ENCODE results near the gene DAPK2. TPM values are rescaled to one million over a fixed set of nuclear protein-coding genes. Genes with fewer than 3 reads are reported as not detected.

Gene DAPK2
- total RNA-seq, 4 donors from 2014 or later: 15.5 to 112 (median 57.5) TPM

- TF ChIP-seq CTCF (IDR thresholded peaks at IDR 0.05; ENCODE audit: low read depth): no peak
These were observed 158.7 kb downstream of the DAPK2 start for GRCh38 chr15:63887630-63888029.

GRCh38 chr15:63884953-63885352 lies 161.3 kb downstream of the DAPK2 start:
- no peak for TF ChIP-seq CTCF (IDR thresholded peaks at IDR 0.05; ENCODE audit: low read depth)

GRCh38 chr15:63881431-63881830 lies 164.9 kb downstream of the DAPK2 start:
- TF ChIP-seq CTCF (IDR thresholded peaks at IDR 0.05; ENCODE audit: low read depth): no peak

GRCh38 chr15:63880744-63881143 lies 165.5 kb downstream of the DAPK2 start:
- TF ChIP-seq CTCF (IDR thresholded peaks at IDR 0.05; ENCODE audit: low read depth): no peak

GRCh38 chr15:63879995-63880394 lies 166.3 kb downstream of the DAPK2 start:
- no peak for TF ChIP-seq CTCF (IDR thresholded peaks at IDR 0.05; ENCODE audit: low read depth)

GRCh38 chr15:63879211-63879610 lies 167.1 kb downstream of the DAPK2 start:
- no peak for TF ChIP-seq CTCF (IDR thresholded peaks at IDR 0.05; ENCODE audit: low read depth)

GRCh38 chr15:63877713-63878271 lies 168.5 kb downstream of the DAPK2 start:
- no peak for TF ChIP-seq CTCF (IDR thresholded peaks at IDR 0.05; ENCODE audit: low read depth)
